Esophagus squamous epithelium (tissue), 4 donors: Measurements from ENCODE around the gene TAF4.

Experiments used
- POLR2A ChIP-seq, 4 donors: fragments of 450-650 bp; IDR thresholded peaks; one replicate each; pipeline ENCODE4 v1.6.1; 2017; ENCODE audit warnings: antibody characterized with exemption in 4 of 4, mild to moderate bottlenecking in 4 of 4, moderate library complexity in 3 of 4
- TF ChIP-seq, protein P1 (sequence below), 6 experiments: fragments of 450-650 bp in 4 of 6; fragments of 200-600 bp in 2 of 6; sonication (generic) in 2 of 6; IDR thresholded peaks; one replicate each; pipeline ENCODE4 v1.5.1; 2016 to 2019; ENCODE audit warnings: antibody characterized with exemption in 6 of 6, mild to moderate bottlenecking in 4 of 6, moderate library complexity in 4 of 6

DNA sequence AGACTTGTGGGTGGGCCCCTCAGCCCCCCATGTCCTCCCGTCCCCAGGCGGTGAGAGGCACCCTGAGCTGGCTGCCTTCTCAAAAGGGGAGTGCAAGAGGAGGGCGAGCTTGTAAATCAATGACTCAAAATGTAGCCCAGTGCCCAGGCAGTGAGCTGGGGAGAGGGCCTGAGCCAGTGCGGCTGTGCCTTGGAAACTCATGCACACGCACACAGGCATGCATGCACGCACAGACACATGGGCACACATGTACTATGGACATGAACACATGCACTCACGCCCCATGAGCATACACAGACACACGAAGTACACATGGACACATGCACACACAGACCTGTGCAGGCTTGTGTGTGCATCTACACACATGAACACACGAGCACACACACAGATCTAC is 133.5 kb downstream of the TAF4 start:
- TF ChIP-seq, protein P1, sequence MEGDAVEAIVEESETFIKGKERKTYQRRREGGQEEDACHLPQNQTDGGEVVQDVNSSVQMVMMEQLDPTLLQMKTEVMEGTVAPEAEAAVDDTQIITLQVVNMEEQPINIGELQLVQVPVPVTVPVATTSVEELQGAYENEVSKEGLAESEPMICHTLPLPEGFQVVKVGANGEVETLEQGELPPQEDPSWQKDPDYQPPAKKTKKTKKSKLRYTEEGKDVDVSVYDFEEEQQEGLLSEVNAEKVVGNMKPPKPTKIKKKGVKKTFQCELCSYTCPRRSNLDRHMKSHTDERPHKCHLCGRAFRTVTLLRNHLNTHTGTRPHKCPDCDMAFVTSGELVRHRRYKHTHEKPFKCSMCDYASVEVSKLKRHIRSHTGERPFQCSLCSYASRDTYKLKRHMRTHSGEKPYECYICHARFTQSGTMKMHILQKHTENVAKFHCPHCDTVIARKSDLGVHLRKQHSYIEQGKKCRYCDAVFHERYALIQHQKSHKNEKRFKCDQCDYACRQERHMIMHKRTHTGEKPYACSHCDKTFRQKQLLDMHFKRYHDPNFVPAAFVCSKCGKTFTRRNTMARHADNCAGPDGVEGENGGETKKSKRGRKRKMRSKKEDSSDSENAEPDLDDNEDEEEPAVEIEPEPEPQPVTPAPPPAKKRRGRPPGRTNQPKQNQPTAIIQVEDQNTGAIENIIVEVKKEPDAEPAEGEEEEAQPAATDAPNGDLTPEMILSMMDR (IDR thresholded peaks at IDR 0.05): no peak
- no peak for TF ChIP-seq POLR2A (IDR thresholded peaks at IDR 0.05)
